Measurements from ENCODE around the gene URI1. TPM values are rescaled to one million over a fixed set of nuclear protein-coding genes. Genes with fewer than 3 reads are reported as not detected.

The URI1 gene
- total RNA-seq, 1 experiment from 2014 or later = 71.0 TPM

DNA sequence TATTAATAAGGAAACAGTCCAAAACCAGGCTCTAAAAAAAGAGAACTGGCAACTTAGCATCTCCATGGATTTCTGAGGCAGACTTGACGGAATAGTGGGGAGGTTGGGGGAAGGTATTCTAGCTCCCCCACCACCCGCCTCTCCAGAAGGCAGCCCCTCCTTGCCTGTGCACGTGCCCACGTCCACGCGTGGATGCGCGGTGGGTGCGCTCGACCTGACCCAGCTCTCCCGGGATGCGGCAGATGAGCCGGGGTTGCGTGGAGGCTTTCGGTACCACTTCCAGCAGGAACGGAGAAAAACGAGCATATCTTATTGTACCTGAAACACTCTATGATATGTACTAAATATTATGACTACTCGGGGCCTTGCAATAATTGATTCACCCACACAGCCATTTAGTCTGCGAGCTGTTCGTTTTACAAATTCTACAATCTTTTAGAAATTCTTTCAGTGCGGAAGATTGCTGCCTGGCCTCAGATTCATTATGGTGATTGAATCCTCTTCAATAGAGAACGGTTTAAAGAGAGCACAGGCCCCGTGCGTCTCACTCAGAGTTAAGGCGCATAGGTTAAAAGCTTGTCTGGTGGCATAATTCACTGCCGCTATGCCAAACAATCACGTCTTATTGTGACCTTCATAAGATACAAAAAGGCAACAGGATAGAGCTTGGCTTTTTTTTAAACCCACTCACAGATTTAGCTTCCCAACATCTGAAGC lies 117.9 kb downstream of the URI1 start:
- no peaks in the 10 kb centered on the region for H3K36me3 ChIP-seq (ENCODE audit: control insufficient read depth, insufficient read depth, low read length)
- H3K9me3 ChIP-seq (ENCODE audit: control insufficient read depth, insufficient read depth, low read depth, low read length) = no peaks in the 10 kb centered on the region
- ChIA-PET POLR2A (no interaction called here), CTCF (no interaction called here)
- intact Hi-C loops (cut with micrococcal nuclease; ENCODE audit: unreplicated experiment) = no loop called here
- H3K27me3 ChIP-seq (ENCODE audit: control insufficient read depth, insufficient read depth, low read length) = no peaks in the 10 kb centered on the region
- ATAC-seq = no peak
- BruUV-seq (replicated peaks) = no TSS peak
- TF ChIP-seq POLR2AphosphoS5 (IDR thresholded peaks at IDR 0.05; ENCODE audit: low read depth, low read length) (no peak), SIN3A (IDR thresholded peaks at IDR 0.05; ENCODE audit: borderline replicate concordance, insufficient read depth, low read depth, low read length) (no peak), TCF7L2 (IDR thresholded peaks at IDR 0.05; ENCODE audit: low read depth, low read length) (no peak)
- TF ChIP-seq, protein P1, sequence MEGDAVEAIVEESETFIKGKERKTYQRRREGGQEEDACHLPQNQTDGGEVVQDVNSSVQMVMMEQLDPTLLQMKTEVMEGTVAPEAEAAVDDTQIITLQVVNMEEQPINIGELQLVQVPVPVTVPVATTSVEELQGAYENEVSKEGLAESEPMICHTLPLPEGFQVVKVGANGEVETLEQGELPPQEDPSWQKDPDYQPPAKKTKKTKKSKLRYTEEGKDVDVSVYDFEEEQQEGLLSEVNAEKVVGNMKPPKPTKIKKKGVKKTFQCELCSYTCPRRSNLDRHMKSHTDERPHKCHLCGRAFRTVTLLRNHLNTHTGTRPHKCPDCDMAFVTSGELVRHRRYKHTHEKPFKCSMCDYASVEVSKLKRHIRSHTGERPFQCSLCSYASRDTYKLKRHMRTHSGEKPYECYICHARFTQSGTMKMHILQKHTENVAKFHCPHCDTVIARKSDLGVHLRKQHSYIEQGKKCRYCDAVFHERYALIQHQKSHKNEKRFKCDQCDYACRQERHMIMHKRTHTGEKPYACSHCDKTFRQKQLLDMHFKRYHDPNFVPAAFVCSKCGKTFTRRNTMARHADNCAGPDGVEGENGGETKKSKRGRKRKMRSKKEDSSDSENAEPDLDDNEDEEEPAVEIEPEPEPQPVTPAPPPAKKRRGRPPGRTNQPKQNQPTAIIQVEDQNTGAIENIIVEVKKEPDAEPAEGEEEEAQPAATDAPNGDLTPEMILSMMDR (IDR thresholded peaks at IDR 0.05) = no peak
- TF ChIP-seq, protein P2, sequence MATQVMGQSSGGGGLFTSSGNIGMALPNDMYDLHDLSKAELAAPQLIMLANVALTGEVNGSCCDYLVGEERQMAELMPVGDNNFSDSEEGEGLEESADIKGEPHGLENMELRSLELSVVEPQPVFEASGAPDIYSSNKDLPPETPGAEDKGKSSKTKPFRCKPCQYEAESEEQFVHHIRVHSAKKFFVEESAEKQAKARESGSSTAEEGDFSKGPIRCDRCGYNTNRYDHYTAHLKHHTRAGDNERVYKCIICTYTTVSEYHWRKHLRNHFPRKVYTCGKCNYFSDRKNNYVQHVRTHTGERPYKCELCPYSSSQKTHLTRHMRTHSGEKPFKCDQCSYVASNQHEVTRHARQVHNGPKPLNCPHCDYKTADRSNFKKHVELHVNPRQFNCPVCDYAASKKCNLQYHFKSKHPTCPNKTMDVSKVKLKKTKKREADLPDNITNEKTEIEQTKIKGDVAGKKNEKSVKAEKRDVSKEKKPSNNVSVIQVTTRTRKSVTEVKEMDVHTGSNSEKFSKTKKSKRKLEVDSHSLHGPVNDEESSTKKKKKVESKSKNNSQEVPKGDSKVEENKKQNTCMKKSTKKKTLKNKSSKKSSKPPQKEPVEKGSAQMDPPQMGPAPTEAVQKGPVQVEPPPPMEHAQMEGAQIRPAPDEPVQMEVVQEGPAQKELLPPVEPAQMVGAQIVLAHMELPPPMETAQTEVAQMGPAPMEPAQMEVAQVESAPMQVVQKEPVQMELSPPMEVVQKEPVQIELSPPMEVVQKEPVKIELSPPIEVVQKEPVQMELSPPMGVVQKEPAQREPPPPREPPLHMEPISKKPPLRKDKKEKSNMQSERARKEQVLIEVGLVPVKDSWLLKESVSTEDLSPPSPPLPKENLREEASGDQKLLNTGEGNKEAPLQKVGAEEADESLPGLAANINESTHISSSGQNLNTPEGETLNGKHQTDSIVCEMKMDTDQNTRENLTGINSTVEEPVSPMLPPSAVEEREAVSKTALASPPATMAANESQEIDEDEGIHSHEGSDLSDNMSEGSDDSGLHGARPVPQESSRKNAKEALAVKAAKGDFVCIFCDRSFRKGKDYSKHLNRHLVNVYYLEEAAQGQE (IDR thresholded peaks at IDR 0.05; ENCODE audit: insufficient read depth in 1 of 2, low read depth in 2 of 2, low read length in 1 of 2) = no peak
- H3K4me1 ChIP-seq (ENCODE audit: control insufficient read depth, insufficient read depth, low read length) = no peaks in the 10 kb centered on the region
- in situ Hi-C loops (cut with HindIII; ENCODE audit: low pct_unique_long_range_greater_than_20kb, low sequenced_read_pairs) = no loop called here
- no peak for DNase-seq (ENCODE audit: low read depth, low spot score)
- H3K27ac ChIP-seq (ENCODE audit: low read length) = no peak overlapping the region
- no peak overlapping the region for H3K4me3 ChIP-seq (ENCODE audit: low read depth in 2 of 2, low read length in 2 of 2)

DNA sequence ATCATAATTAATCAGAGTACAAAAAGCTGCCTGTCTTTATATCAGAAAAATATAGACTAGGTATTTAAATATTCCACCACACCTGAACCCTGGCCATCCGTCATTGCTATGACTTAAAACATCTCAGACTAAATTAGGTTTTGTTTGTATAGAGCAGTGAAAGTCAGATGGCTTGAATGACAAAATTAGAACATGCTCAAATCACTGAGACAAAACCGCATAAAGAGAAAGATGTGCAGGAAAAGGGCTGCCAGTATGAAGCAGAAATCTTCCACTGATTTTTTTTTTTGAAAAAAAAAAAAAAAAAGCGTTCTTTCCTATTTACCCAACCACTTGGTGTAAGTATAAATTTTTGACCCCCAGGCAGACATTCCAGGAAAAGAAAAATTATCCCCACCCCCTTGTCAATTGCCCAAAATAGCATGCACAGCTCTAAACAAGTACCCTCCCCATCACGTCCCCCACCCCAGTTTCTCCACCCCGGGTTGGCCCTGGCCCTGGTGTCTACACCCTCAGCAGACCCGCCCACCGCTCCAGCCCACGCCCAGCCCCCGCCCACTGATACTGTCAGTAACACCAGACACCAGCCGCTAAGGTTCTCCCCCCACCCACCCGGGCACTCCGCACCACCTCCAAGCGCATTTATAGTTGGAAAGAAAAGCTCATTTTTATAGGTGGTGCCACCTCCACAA lies 118.6 kb downstream of the URI1 start:
- no peak for DNase-seq (ENCODE audit: low read depth, low spot score)
- TF ChIP-seq, protein P1 (IDR thresholded peaks at IDR 0.05) = no peak
- TF ChIP-seq SIN3A (IDR thresholded peaks at IDR 0.05; ENCODE audit: borderline replicate concordance, insufficient read depth, low read depth, low read length) (no peak), POLR2AphosphoS5 (IDR thresholded peaks at IDR 0.05; ENCODE audit: low read depth, low read length) (no peak), TCF7L2 (IDR thresholded peaks at IDR 0.05; ENCODE audit: low read depth, low read length) (no peak)
- TF ChIP-seq, protein P2 (IDR thresholded peaks at IDR 0.05; ENCODE audit: insufficient read depth in 1 of 2, low read depth in 2 of 2, low read length in 1 of 2) = no peak
- BruUV-seq (replicated peaks) = no TSS peak
- no peak overlapping the region for H3K4me3 ChIP-seq (ENCODE audit: low read depth in 2 of 2, low read length in 2 of 2)
- no peaks in the 10 kb centered on the region for H3K27me3 ChIP-seq (ENCODE audit: control insufficient read depth, insufficient read depth, low read length)
- ChIA-PET POLR2A (no interaction called here), CTCF (interaction anchor here (0.6 kb wide), 1 partner anchor 119 kb away, joined by 7 read pairs; the partner anchor contains the start of gene URI1)
- intact Hi-C loops (cut with micrococcal nuclease; ENCODE audit: unreplicated experiment) (no loop called here), in situ Hi-C loops (cut with HindIII; ENCODE audit: low pct_unique_long_range_greater_than_20kb, low sequenced_read_pairs) (no loop called here)
- ATAC-seq = no peak
- H3K27ac ChIP-seq (ENCODE audit: low read length) = no peak overlapping the region
- no peaks in the 10 kb centered on the region for H3K4me1 ChIP-seq (ENCODE audit: control insufficient read depth, insufficient read depth, low read length)
- H3K9me3 ChIP-seq (ENCODE audit: control insufficient read depth, insufficient read depth, low read depth, low read length) = no peaks in the 10 kb centered on the region
- no peaks in the 10 kb centered on the region for H3K36me3 ChIP-seq (ENCODE audit: control insufficient read depth, insufficient read depth, low read length)
